Ascending aorta (tissue), 2 donors: ENCODE data around the gene KRTAP9-7. TPM values are rescaled to one million over a fixed set of nuclear protein-coding genes. Genes with fewer than 3 reads are reported as not detected.

Experiments used
- DNase-seq, 2 donors: peaks; one replicate each; pipeline ENCODE4 v3.0.0-alpha.2; 2019; ENCODE audit warnings: low spot score in 2 of 2
- H3K27ac ChIP-seq, 2 donors: fragments of 200-600 bp; sonication (generic); one replicate each; pipeline ENCODE4 v1.5.1; 2016 to 2017; ENCODE audit warnings: mild to moderate bottlenecking in 1 of 2
- H3K27me3 ChIP-seq: fragments of 200-600 bp; sonication (generic); one replicate; pipeline ENCODE4 v1.5.1; 2017
- H3K36me3 ChIP-seq, 2 donors: fragments of 200-600 bp; sonication (generic); one replicate each; pipeline ENCODE4 v1.5.1; 2016
- H3K4me1 ChIP-seq, 2 donors: fragments of 200-600 bp; sonication (generic); one replicate each; pipeline ENCODE4 v1.5.1; 2016 to 2017; ENCODE audit warnings: mild to moderate bottlenecking in 1 of 2
- H3K4me3 ChIP-seq, 2 donors: fragments of 200-600 bp; sonication (generic); one replicate each; pipeline ENCODE4 v1.5.1; 2016 to 2017; ENCODE audit warnings: mild to moderate bottlenecking in 1 of 2
- H3K9me3 ChIP-seq, 2 donors: fragments of 200-600 bp; sonication (generic); one replicate each; pipeline ENCODE4 v1.5.1; 2016
- CTCF ChIP-seq, 3 experiments: fragments of 200-600 bp in 2 of 3; fragments of 450-650 bp in 1 of 3; sonication (generic) in 2 of 3; IDR thresholded peaks; one replicate each; pipeline ENCODE4 v1.5.1; 2016 to 2019; ENCODE audit warnings: antibody characterized with exemption in 3 of 3, mild to moderate bottlenecking in 1 of 3, moderate library complexity in 1 of 3
- intact Hi-C: fragments of 100-400 bp; cut with DNase I; formaldehyde crosslinking; loops from one replicate; pipeline ENCODE4 v1.15.1; 2023
- total RNA-seq: library from RNA; depleted of rRNA; stranded (reverse); fragments of >200 nt; gene quantifications from one replicate; pipeline ENCODE4 v1.1.0, GENCODE V29; 2016

Gene KRTAP9-7
- total RNA-seq, 1 donor from 2014 or later = not detected

GRCh38 chr17:41284043-41284442 is 8.5 kb downstream of the KRTAP9-7 start:
- Histone ChIP-seq H3K4me1 (no peaks in the 10 kb centered on the region), H3K4me3 (no peak overlapping the region), H3K36me3 (no peaks in the 10 kb centered on the region), H3K27ac (no peak overlapping the region), H3K27me3 (no peaks in the 10 kb centered on the region), H3K9me3 (no peaks in the 10 kb centered on the region)
- intact Hi-C loops = no loop called here
- no peak for DNase-seq
- no peak for TF ChIP-seq CTCF (IDR thresholded peaks at IDR 0.05)

- Histone ChIP-seq H3K27me3 (no peaks in the 10 kb centered on the region), H3K4me3 (no peak overlapping the region), H3K36me3 (no peaks in the 10 kb centered on the region), H3K27ac (no peak overlapping the region), H3K4me1 (no peaks in the 10 kb centered on the region), H3K9me3 (no peaks in the 10 kb centered on the region)
- DNase-seq = no peak
- no peak for TF ChIP-seq CTCF (IDR thresholded peaks at IDR 0.05)
- intact Hi-C loops = no loop called here
Observed at GRCh38 chr17:41284546-41284945, 9.0 kb downstream of the KRTAP9-7 start.

- Histone ChIP-seq H3K27ac (no peak overlapping the region), H3K9me3 (no peaks in the 10 kb centered on the region), H3K4me3 (no peak overlapping the region), H3K36me3 (no peaks in the 10 kb centered on the region), H3K4me1 (no peaks in the 10 kb centered on the region), H3K27me3 (no peaks in the 10 kb centered on the region)
- no peak for TF ChIP-seq CTCF (IDR thresholded peaks at IDR 0.05)
- DNase-seq = no peak
- intact Hi-C loops = no loop called here
Observed at GRCh38 chr17:41287050-41287449, 11.6 kb downstream of the KRTAP9-7 start.

- TF ChIP-seq CTCF (IDR thresholded peaks at IDR 0.05) = no peak
- no peak for DNase-seq
- Histone ChIP-seq H3K9me3 (no peaks in the 10 kb centered on the region), H3K27ac (no peak overlapping the region), H3K36me3 (no peaks in the 10 kb centered on the region), H3K4me3 (no peak overlapping the region), H3K4me1 (no peaks in the 10 kb centered on the region), H3K27me3 (no peaks in the 10 kb centered on the region)
- intact Hi-C loops = no loop called here
Observed at GRCh38 chr17:41294016-41294415, 18.5 kb downstream of the KRTAP9-7 start.

GRCh38 chr17:41296846-41297245 is 21.3 kb downstream of the KRTAP9-7 start:
- no peaks in the 10 kb centered on the region for H3K4me1 ChIP-seq
- no peak for DNase-seq
- H3K27ac ChIP-seq = no peak overlapping the region
- intact Hi-C loops = no loop called here
- H3K27me3 ChIP-seq = no peaks in the 10 kb centered on the region
- H3K36me3 ChIP-seq = no peaks in the 10 kb centered on the region
- TF ChIP-seq CTCF (IDR thresholded peaks at IDR 0.05) = no peak
- H3K4me3 ChIP-seq = no peak overlapping the region
- peaks cover 0 to 4% of the 10 kb centered on the region in 2 donors for H3K9me3 ChIP-seq

GRCh38 chr17:41298458-41299135 is 23.1 kb downstream of the KRTAP9-7 start:
- no peak for TF ChIP-seq CTCF (IDR thresholded peaks at IDR 0.05)
- no peaks in the 10 kb centered on the region for H3K36me3 ChIP-seq
- no peak overlapping the region for H3K27ac ChIP-seq
- no peaks in the 10 kb centered on the region for H3K4me1 ChIP-seq
- H3K4me3 ChIP-seq = no peak overlapping the region
- intact Hi-C loops = no loop called here
- peaks cover 0 to 4% of the 10 kb centered on the region in 2 donors for H3K9me3 ChIP-seq
- no peak for DNase-seq
- no peaks in the 10 kb centered on the region for H3K27me3 ChIP-seq
